ENCODE results near the gene IL1R2.

The IL1R2 gene

GRCh38 chr2:101974663-101975062 is 17.1 kb upstream of the IL1R2 start:
- no peak for DNase-seq (ENCODE audit: low read depth)

GRCh38 chr2:101975171-101975870 is 16.4 kb upstream of the IL1R2 start:
- DNase-seq (ENCODE audit: low read depth) = no peak

- no peak for DNase-seq (ENCODE audit: low read depth)
Observed at GRCh38 chr2:101976891-101977290, 14.9 kb upstream of the IL1R2 start.

GRCh38 chr2:101980368-101980767 is 11.4 kb upstream of the IL1R2 start:
- DNase-seq (ENCODE audit: low read depth) = no peak

GRCh38 chr2:101981066-101981465 is 10.7 kb upstream of the IL1R2 start:
- no peak for DNase-seq (ENCODE audit: low read depth)

- no peak for DNase-seq (ENCODE audit: low read depth)
Observed at GRCh38 chr2:101981504-101981903, 10.3 kb upstream of the IL1R2 start.

GRCh38 chr2:101982495-101983029 is 9.2 kb upstream of the IL1R2 start:
- no peak for DNase-seq (ENCODE audit: low read depth)

GRCh38 chr2:101983486-101983885 is 8.3 kb upstream of the IL1R2 start:
- no peak for DNase-seq (ENCODE audit: low read depth)

- no peak for DNase-seq (ENCODE audit: low read depth)
Observed at GRCh38 chr2:101983928-101984327, 7.8 kb upstream of the IL1R2 start.

- no peak for DNase-seq (ENCODE audit: low read depth)
Observed at GRCh38 chr2:101984656-101985055, 7.1 kb upstream of the IL1R2 start.

- DNase-seq (ENCODE audit: low read depth) = no peak
Observed at GRCh38 chr2:101985101-101985792, 6.5 kb upstream of the IL1R2 start.

- DNase-seq (ENCODE audit: low read depth) = no peak
Observed at GRCh38 chr2:101985793-101986164, 6.0 kb upstream of the IL1R2 start.

GRCh38 chr2:101986376-101986775 is 5.4 kb upstream of the IL1R2 start:
- no peak for DNase-seq (ENCODE audit: low read depth)

GRCh38 chr2:101986804-101987740 is 4.7 kb upstream of the IL1R2 start:
- no peak for DNase-seq (ENCODE audit: low read depth)

- no peak for DNase-seq (ENCODE audit: low read depth)
Observed at GRCh38 chr2:101987832-101988231, 3.9 kb upstream of the IL1R2 start.

GRCh38 chr2:101988541-101988940 is 3.2 kb upstream of the IL1R2 start:
- DNase-seq (ENCODE audit: low read depth) = no peak

GRCh38 chr2:101989740-101990460 is 1.9 kb upstream of the IL1R2 start:
- no peak for DNase-seq (ENCODE audit: low read depth)

GRCh38 chr2:101993772-101994171 is 2.0 kb downstream of the IL1R2 start:
- DNase-seq (ENCODE audit: low read depth) = no peak

- no peak for DNase-seq (ENCODE audit: low read depth)
Observed at GRCh38 chr2:101995019-101995418, 3.3 kb downstream of the IL1R2 start.

GRCh38 chr2:101995804-101996203 is 4.0 kb downstream of the IL1R2 start:
- DNase-seq (ENCODE audit: low read depth) = no peak

- no peak for DNase-seq (ENCODE audit: low read depth)
Observed at GRCh38 chr2:101998556-101998895, 6.8 kb downstream of the IL1R2 start.

Measured in GM04503 (cell line).